Measurements from ENCODE around the gene PRKCZ.

Gene PRKCZ

GRCh38 chr1:2201062-2201461 is 150.9 kb downstream of the PRKCZ start:
- DNase-seq (ENCODE audit: low read depth, low spot score), result no peak
- in situ Hi-C loops (cut with HindIII; ENCODE audit: low sequenced_read_pairs), result no loop called here
- TF ChIP-seq CTCF (IDR thresholded peaks at IDR 0.05; ENCODE audit: low read depth, low read length), result no peak
- no peak overlapping the region for H3K4me3 ChIP-seq (ENCODE audit: low read depth, low read length)

- in situ Hi-C loops (cut with HindIII; ENCODE audit: low sequenced_read_pairs), result no loop called here
- no peak for DNase-seq (ENCODE audit: low read depth, low spot score)
- TF ChIP-seq CTCF (IDR thresholded peaks at IDR 0.05; ENCODE audit: low read depth, low read length), result no peak
- no peak overlapping the region for H3K4me3 ChIP-seq (ENCODE audit: low read depth, low read length)
These were observed 151.9 kb downstream of the PRKCZ start for GRCh38 chr1:2202008-2202575.

- in situ Hi-C loops (cut with HindIII; ENCODE audit: low sequenced_read_pairs), result no loop called here
- DNase-seq (ENCODE audit: low read depth, low spot score), result no peak
- no peak overlapping the region for H3K4me3 ChIP-seq (ENCODE audit: low read depth, low read length)
- TF ChIP-seq CTCF (IDR thresholded peaks at IDR 0.05; ENCODE audit: low read depth, low read length), result no peak
These were observed 152.8 kb downstream of the PRKCZ start for GRCh38 chr1:2202843-2203601.

GRCh38 chr1:2203671-2204414 is 153.6 kb downstream of the PRKCZ start:
- TF ChIP-seq CTCF (IDR thresholded peaks at IDR 0.05; ENCODE audit: low read depth, low read length), result no peak
- in situ Hi-C loops (cut with HindIII; ENCODE audit: low sequenced_read_pairs), result no loop called here
- DNase-seq (ENCODE audit: low read depth, low spot score), result no peak
- H3K4me3 ChIP-seq (ENCODE audit: low read depth, low read length), result peak overlapping the region; percentile 44

GRCh38 chr1:2204415-2205190 is 154.4 kb downstream of the PRKCZ start:
- no peak for TF ChIP-seq CTCF (IDR thresholded peaks at IDR 0.05; ENCODE audit: low read depth, low read length)
- DNase-seq (ENCODE audit: low read depth, low spot score), result peak; percentile 71
- H3K4me3 ChIP-seq (ENCODE audit: low read depth, low read length), result peak overlapping the region; percentile 44
- in situ Hi-C loops (cut with HindIII; ENCODE audit: low sequenced_read_pairs), result no loop called here

Data from astrocyte of the spinal cord (primary cell).